ENCODE results near the gene ARPC5. TPM values are rescaled to one million over a fixed set of nuclear protein-coding genes. Genes with fewer than 3 reads are reported as not detected.

ARPC5 gene
- total RNA-seq, 1 experiment from 2014 or later, result 148 TPM

- CTCF ChIA-PET, result no interaction called here
- TF ChIP-seq CTCF (IDR thresholded peaks at IDR 0.05; ENCODE audit: unreplicated experiment), result no peak
- Mint-ChIP-seq H3K36me3 (ENCODE audit: insufficient read depth, unreplicated experiment) (no peaks in the 10 kb centered on the region), H3K4me3 (ENCODE audit: low read depth, unreplicated experiment) (no peak overlapping the region), H3K9me3 (ENCODE audit: low read depth, unreplicated experiment) (no peaks in the 10 kb centered on the region), H3K27me3 (ENCODE audit: unreplicated experiment) (no peaks in the 10 kb centered on the region), H3K27ac (ENCODE audit: unreplicated experiment) (no peak overlapping the region), H3K4me1 (ENCODE audit: low read depth, unreplicated experiment) (peaks cover 7% of the 10 kb centered on the region)
- BruUV-seq (replicated peaks), result no TSS peak
- intact Hi-C loops (cut with micrococcal nuclease; ENCODE audit: unreplicated experiment), result no loop called here
- DNase-seq, result no peak
Observed at GRCh38 chr1:183584147-183584546, 51.4 kb downstream of the ARPC5 start.

GRCh38 chr1:183583466-183583865, 52.1 kb downstream of the ARPC5 start:
- Mint-ChIP-seq H3K9me3 (ENCODE audit: low read depth, unreplicated experiment) (no peaks in the 10 kb centered on the region), H3K36me3 (ENCODE audit: insufficient read depth, unreplicated experiment) (no peaks in the 10 kb centered on the region), H3K27ac (ENCODE audit: unreplicated experiment) (no peak overlapping the region), H3K4me3 (ENCODE audit: low read depth, unreplicated experiment) (no peak overlapping the region), H3K4me1 (ENCODE audit: low read depth, unreplicated experiment) (peaks cover under 1% of the 10 kb centered on the region), H3K27me3 (ENCODE audit: unreplicated experiment) (no peaks in the 10 kb centered on the region)
- DNase-seq, result no peak
- CTCF ChIA-PET, result no interaction called here
- no TSS peak for BruUV-seq (replicated peaks)
- intact Hi-C loops (cut with micrococcal nuclease; ENCODE audit: unreplicated experiment), result no loop called here
- no peak for TF ChIP-seq CTCF (IDR thresholded peaks at IDR 0.05; ENCODE audit: unreplicated experiment)

GRCh38 chr1:183582021-183582713, 53.4 kb downstream of the ARPC5 start:
- Mint-ChIP-seq H3K27me3 (ENCODE audit: unreplicated experiment) (no peaks in the 10 kb centered on the region), H3K4me1 (ENCODE audit: low read depth, unreplicated experiment) (no peaks in the 10 kb centered on the region), H3K27ac (ENCODE audit: unreplicated experiment) (no peak overlapping the region), H3K36me3 (ENCODE audit: insufficient read depth, unreplicated experiment) (no peaks in the 10 kb centered on the region), H3K9me3 (ENCODE audit: low read depth, unreplicated experiment) (no peaks in the 10 kb centered on the region), H3K4me3 (ENCODE audit: low read depth, unreplicated experiment) (no peak overlapping the region)
- TF ChIP-seq CTCF (IDR thresholded peaks at IDR 0.05; ENCODE audit: unreplicated experiment), result no peak
- no TSS peak for BruUV-seq (replicated peaks)
- CTCF ChIA-PET, result no interaction called here
- intact Hi-C loops (cut with micrococcal nuclease; ENCODE audit: unreplicated experiment), result no loop called here
- DNase-seq, result no peak

GRCh38 chr1:183580281-183580682, 55.3 kb downstream of the ARPC5 start:
- CTCF ChIA-PET, result no interaction called here
- Mint-ChIP-seq H3K27me3 (ENCODE audit: unreplicated experiment) (no peaks in the 10 kb centered on the region), H3K4me1 (ENCODE audit: low read depth, unreplicated experiment) (no peaks in the 10 kb centered on the region), H3K4me3 (ENCODE audit: low read depth, unreplicated experiment) (no peak overlapping the region), H3K27ac (ENCODE audit: unreplicated experiment) (no peak overlapping the region), H3K9me3 (ENCODE audit: low read depth, unreplicated experiment) (no peaks in the 10 kb centered on the region), H3K36me3 (ENCODE audit: insufficient read depth, unreplicated experiment) (no peaks in the 10 kb centered on the region)
- no peak for TF ChIP-seq CTCF (IDR thresholded peaks at IDR 0.05; ENCODE audit: unreplicated experiment)
- no TSS peak for BruUV-seq (replicated peaks)
- intact Hi-C loops (cut with micrococcal nuclease; ENCODE audit: unreplicated experiment), result no loop called here
- no peak for DNase-seq
